K562 (cell line): ENCODE results near the gene ANKRD11. TPM values are rescaled to one million over a fixed set of nuclear protein-coding genes. Genes with fewer than 3 reads are reported as not detected.
A peak's percentile ranks its signal among the peaks of the same experiment; 100 is the strongest.

Experiments
- ATAC-seq: fragments of 200-7000 bp; cut with Tn5 transposase; 3 replicates; pipeline ENCODE4 v1.9.1; 2020; ENCODE audit warnings: moderate library complexity
- BruUV-seq: library from RNA; stranded (reverse); fragments of 400-500 nt; replicated peaks from 2 replicates; lab custom pipeline; 2021; lab: Mats Ljungman, UMichigan
- CTCF ChIA-PET: fragments of 300-600 bp; formaldehyde crosslinking; extraction: SDS; loops from one replicate; lab custom pipeline; 2021; ENCODE audit warnings: low intra/inter-chr PET ratio; lab: Yijun Ruan, JAX
- POLR2A ChIA-PET: fragments of 300-600, 350-650 bp; sonication (Branson Sonifier 250); formaldehyde crosslinking; extraction: SDS; loops from one replicate; lab custom pipeline; 2021; ENCODE audit warnings: antibody characterized with exemption, inconsistent platforms; lab: Yijun Ruan, JAX
- DNase-seq, 4 experiments: peaks; one replicate each; pipeline versions ENCODE4 v3.0.0 to v3.0.0-alpha.2; 2011 to 2018; ENCODE audit warnings: low spot score in 3 of 4, mixed read lengths in 3 of 4; ENCODE audit errors: extremely low read depth in 1 of 4
- FAIRE-seq: peaks from 2 replicates; lab custom pipeline; 2011; peaks lifted over from hg19 to GRCh38; lab: Jason Lieb, UNC
- H2AFZ ChIP-seq: 2 replicates; pipeline ENCODE4 v1.6.0; 2011; ENCODE audit warnings: low read depth, low read length, control low read depth, inconsistent platforms
- H3K27ac ChIP-seq: fragments of 200-600 bp; 3 replicates; pipeline ENCODE4 v1.8.0; 2011; ENCODE audit warnings: low read depth, mild to moderate bottlenecking, control low read depth, inconsistent platforms, low read length, moderate library complexity, mixed read lengths; ENCODE audit errors: extremely low read depth
- H3K27me3 ChIP-seq, 2 experiments: fragments of 300-600 bp in 1 of 2; 2 replicates in 1 of 2; 3 replicates in 1 of 2; pipeline versions ENCODE4 v1.6.0 to v1.8.0; 2011; ENCODE audit warnings: inconsistent platforms in 2 of 2, low read length in 2 of 2, mild to moderate bottlenecking in 1 of 2, mixed read lengths in 1 of 2, moderate library complexity in 1 of 2; ENCODE audit not compliant: control insufficient read depth in 2 of 2, insufficient read depth in 2 of 2
- H3K36me3 ChIP-seq: fragments of 300-600 bp; 3 replicates; pipeline ENCODE4 v1.8.0; 2011; ENCODE audit warnings: mild to moderate bottlenecking, low read length, inconsistent platforms; ENCODE audit not compliant: control insufficient read depth, insufficient read depth
- H3K4me1 ChIP-seq, 2 experiments: fragments of 200-600 bp in 1 of 2; replicated peaks in 1 of 2; 2 replicates in 1 of 2; 3 replicates in 1 of 2; pipeline versions ENCODE4 v1.5.1 to v1.8.0; 2011; ENCODE audit warnings: inconsistent platforms in 2 of 2, low read length in 2 of 2, mild to moderate bottlenecking in 1 of 2, mixed read lengths in 1 of 2, moderate library complexity in 1 of 2; ENCODE audit not compliant: control insufficient read depth in 2 of 2, insufficient read depth in 2 of 2
- H3K4me2 ChIP-seq: 2 replicates; pipeline ENCODE4 v1.6.1; 2011; ENCODE audit warnings: low read length, control low read depth, inconsistent platforms, mixed read lengths; ENCODE audit not compliant: insufficient read depth
- H3K4me3 ChIP-seq: fragments of 200-600 bp; sonication (generic), shearing (Covaris generic); 2 replicates; pipeline ENCODE4 v1.5.1; 2016; ENCODE audit warnings: control low read depth, inconsistent platforms
- H3K79me2 ChIP-seq: fragments of 200-600 bp; 3 replicates; pipeline ENCODE4 v1.8.0; 2011; ENCODE audit warnings: low read length, inconsistent platforms; ENCODE audit not compliant: control insufficient read depth, insufficient read depth
- H3K9ac ChIP-seq, 2 experiments: 2 replicates each; pipeline versions ENCODE4 v1.6.0 to v1.6.1; 2011; ENCODE audit warnings: low read depth in 2 of 2, low read length in 2 of 2, control low read depth in 1 of 2, inconsistent platforms in 1 of 2, mild to moderate bottlenecking in 1 of 2, mixed read lengths in 1 of 2; ENCODE audit not compliant: insufficient read depth in 1 of 2
- H3K9me1 ChIP-seq: one replicate; pipeline ENCODE4 v1.6.0; 2011; ENCODE audit warnings: inconsistent platforms, mild to moderate bottlenecking, low read length, moderate library complexity; ENCODE audit not compliant: control insufficient read depth, insufficient read depth
- H3K9me3 ChIP-seq: replicated peaks from 2 replicates; pipeline ENCODE4 v1.5.1; 2011; ENCODE audit warnings: low read depth, low read length, inconsistent platforms; ENCODE audit not compliant: control insufficient read depth, insufficient read depth
- H4K20me1 ChIP-seq: replicated peaks from 2 replicates; pipeline ENCODE4 v1.6.1; 2011; ENCODE audit warnings: low read length, inconsistent platforms, mixed read lengths; ENCODE audit not compliant: control insufficient read depth, insufficient read depth
- FOXM1 ChIP-seq, 2 experiments: fragments of 450-650 bp in 1 of 2; sonication (generic) in 1 of 2; formaldehyde crosslinking in 1 of 2; IDR thresholded peaks; 2 replicates each; pipeline versions ENCODE4 v1.6.1 to v1.9.0; 2017 to 2022; ENCODE audit warnings: low read depth in 2 of 2, mild to moderate bottlenecking in 2 of 2, missing genetic modification reagents in 1 of 2, moderate library complexity in 1 of 2
- GABPA ChIP-seq: fragments of 200-800 bp; sonication (Bioruptor generic); conservative IDR thresholded peaks from 2 replicates; pipeline ENCODE4 v1.6.1; 2016; ENCODE audit warnings: low read depth, missing genetic modification characterization, missing compliant biosample characterization
- GTF2A2 ChIP-seq: IDR thresholded peaks from 2 replicates; pipeline ENCODE4 v1.6.1; 2016; ENCODE audit warnings: mild to moderate bottlenecking, missing genetic modification characterization, missing compliant biosample characterization
- ILK ChIP-seq: fragments of 450-650 bp; IDR thresholded peaks from 2 replicates; pipeline ENCODE4 v1.6.1; 2016; ENCODE audit warnings: missing genetic modification characterization, low read depth, mild to moderate bottlenecking, missing compliant biosample characterization, moderate library complexity, borderline replicate concordance
- PCBP1 ChIP-seq: fragments of 200-400 bp; formaldehyde crosslinking; IDR thresholded peaks from 2 replicates; pipeline ENCODE4 v1.6.1; 2018; ENCODE audit warnings: mild to moderate bottlenecking, low read depth, low read length; ENCODE audit not compliant: poor library complexity, severe bottlenecking
- POLR2AphosphoS2 ChIP-seq: IDR thresholded peaks from 2 replicates; pipeline ENCODE4 v1.6.1; 2012; ENCODE audit warnings: low read length, improper control_type of control experiment
- POLR2G ChIP-seq: fragments of 200-400 bp; formaldehyde crosslinking; IDR thresholded peaks from 2 replicates; pipeline ENCODE4 v1.6.1; 2017; ENCODE audit warnings: low read depth, mild to moderate bottlenecking, antibody characterized with exemption, low read length, moderate library complexity
- SRSF1 ChIP-seq: fragments of 200-400 bp; formaldehyde crosslinking; IDR thresholded peaks from 2 replicates; pipeline ENCODE4 v1.6.1; 2017; ENCODE audit warnings: mild to moderate bottlenecking, low read depth, low read length, moderate library complexity
- TEAD4 ChIP-seq, 2 experiments: sonication (generic) in 1 of 2; formaldehyde crosslinking in 1 of 2; IDR thresholded peaks; 2 replicates each; pipeline versions ENCODE4 v1.6.1 to v1.8.0; 2012 to 2022; ENCODE audit warnings: borderline replicate concordance in 1 of 2, inconsistent platforms in 1 of 2, low read length in 1 of 2, mild to moderate bottlenecking in 1 of 2, missing genetic modification reagents in 1 of 2
- ZBTB43 ChIP-seq: sonication (generic); formaldehyde crosslinking; IDR thresholded peaks from 2 replicates; pipeline ENCODE4 v1.8.0; 2023; ENCODE audit warnings: mild to moderate bottlenecking, missing genetic modification reagents
- ZNF121 ChIP-seq: sonication (generic); formaldehyde crosslinking; conservative IDR thresholded peaks from 2 replicates; pipeline ENCODE4 v1.8.0; 2022; ENCODE audit warnings: missing genetic modification reagents
- ZNF146 ChIP-seq: IDR thresholded peaks from one replicate; pipeline ENCODE4 v1.6.1; 2018; ENCODE audit warnings: missing compliant biosample characterization; ENCODE audit not compliant: unreplicated experiment
- ZNF184 ChIP-seq: sonication (generic); formaldehyde crosslinking; IDR thresholded peaks from 2 replicates; pipeline ENCODE4 v1.5.0; 2020; ENCODE audit warnings: missing genetic modification reagents
- WGBS: fragments of 100-300 bp; shearing (Covaris generic); methylation state at CpG from one replicate; pipeline ENCODE4 v1.1.6; 2016; ENCODE audit warnings: low coverage, mixed read lengths; ENCODE audit not compliant: insufficient coverage; ENCODE audit errors: missing lambda C conversion rate; 5-methylcytosine and 5-hydroxymethylcytosine counted together
- in situ Hi-C: fragments of 300-500 bp; cut with MboI; formaldehyde crosslinking; loops from 4 replicates; pipeline ENCODE4 v1.15.0; 2018; ENCODE audit warnings: inconsistent platforms, mixed read lengths
- intact Hi-C: fragments of 100-400 bp; cut with micrococcal nuclease; formaldehyde crosslinking; loops from 2 replicates; pipeline ENCODE4 v1.14.2; 2022
- polyA plus RNA-seq, 8 experiments: library from polyadenylated mRNA; depleted of rRNA in 4 of 8; stranded (reverse) in 5 of 8; unstranded in 3 of 8; fragments of >200 nt; fragmentation: Nextera tagmentation in 2 of 8; fragmentation: Illumina TruSeq in 1 of 8; extraction: Ambion mirVana in 2 of 8; extraction: Trizol in 1 of 8; gene quantifications; 2 replicates each; pipeline versions ENCODE4 v1.2.1 to v1.2.3, GENCODE V29; 2011 to 2014; ENCODE audit warnings: inconsistent platforms in 1 of 8, missing spikeins in 1 of 8
- total RNA-seq, 7 experiments: library from RNA; depleted of rRNA in 6 of 7; stranded (reverse); fragments of >200 nt in 6 of 7; fragmentation: Illumina TruSeq in 2 of 7; extraction: Trizol in 2 of 7; gene quantifications; 2 replicates each; pipeline versions ENCODE4 v1.2.1 to v1.2.3, GENCODE V29; 2011 to 2021; ENCODE audit warnings: low replicate concordance in 1 of 7
- TF ChIP-seq, protein P1 (sequence below), 3 experiments: fragments of 200-800 bp in 1 of 3; sonication (Bioruptor generic) in 1 of 3; sonication (generic) in 1 of 3; formaldehyde crosslinking in 1 of 3; IDR thresholded peaks; 2 replicates each; pipeline versions ENCODE4 v1.6.1 to v1.8.0; 2016 to 2022; ENCODE audit warnings: mild to moderate bottlenecking in 2 of 3, missing compliant biosample characterization in 2 of 3, missing genetic modification characterization in 2 of 3, missing genetic modification reagents in 1 of 3
- TF ChIP-seq, protein P2 (sequence below): sonication (generic); formaldehyde crosslinking; IDR thresholded peaks from 2 replicates; pipeline ENCODE4 v1.8.1; 2023; ENCODE audit warnings: mild to moderate bottlenecking, missing genetic modification reagents

The ANKRD11 gene
- total and polyA plus RNA-seq, 9 of the 15 experiments (the other 6 are each of a cell fraction or from before 2014, with no cell fraction given), result 4.7 to 126 (median 31.7) TPM

- intact Hi-C loops, result no loop called here
- peak overlapping the region; percentile 56 for H3K4me3 ChIP-seq
- no peaks in the 10 kb centered on the region for H3K79me2 ChIP-seq
- H3K4me2 ChIP-seq, result peak overlapping the region; percentile 72
- 86% methylated on average over 35 of the region's 69 CpGs for WGBS
- no peak overlapping the region for H3K27ac ChIP-seq
- H3K9ac ChIP-seq, result peak overlapping the region; percentile 35 to 41; a peak in 1 of 4 replicates
- H4K20me1 ChIP-seq, result no peaks in the 10 kb centered on the region
- H3K27me3 ChIP-seq, result no peaks in the 10 kb centered on the region
- POLR2A ChIA-PET, result no interaction called here
- H3K36me3 ChIP-seq, result no peaks in the 10 kb centered on the region
- ATAC-seq (no peak), FAIRE-seq (no peak), DNase-seq (no peak)
- no TSS peak for BruUV-seq
- peaks cover 0 to 24% of the 10 kb centered on the region in 2 experiments; a peak in 3 of 5 replicates for H3K4me1 ChIP-seq
- no peaks in the 10 kb centered on the region for H3K9me1 ChIP-seq
- in situ Hi-C loops, result no loop called here
- peak overlapping the region; percentile 89 for H2AFZ ChIP-seq
- CTCF ChIA-PET, result no interaction called here
- no peaks in the 10 kb centered on the region; the same call in 1 of the 2 replicates for H3K9me3 ChIP-seq
- TF ChIP-seq PCBP1 (peak; percentile 32), POLR2G (peak; percentile 23; the same call in 1 of the 2 replicates), ZNF121 (CRISPR knock-in tag) (no peak), ZBTB43 (CRISPR knock-in tag) (no peak), ZNF146 (CRISPR knock-in tag) (peak; percentile 87), TEAD4 (IDR thresholded peaks at IDR 0.05; ENCODE audit: low read length) (no peak), TEAD4 (CRISPR knock-in tag; IDR thresholded peaks at IDR 0.05; ENCODE audit: borderline replicate concordance) (no peak), GABPA (tag) (no peak), SRSF1 (no peak), GTF2A2 (no peak), ILK (tag) (no peak), FOXM1 (IDR thresholded peaks at IDR 0.05; ENCODE audit: low read depth) (no peak), FOXM1 (CRISPR knock-in tag; IDR thresholded peaks at IDR 0.05; ENCODE audit: low read depth) (no peak), ZNF184 (peak; percentile 64), POLR2AphosphoS2 (no peak)
- TF ChIP-seq, protein P1, sequence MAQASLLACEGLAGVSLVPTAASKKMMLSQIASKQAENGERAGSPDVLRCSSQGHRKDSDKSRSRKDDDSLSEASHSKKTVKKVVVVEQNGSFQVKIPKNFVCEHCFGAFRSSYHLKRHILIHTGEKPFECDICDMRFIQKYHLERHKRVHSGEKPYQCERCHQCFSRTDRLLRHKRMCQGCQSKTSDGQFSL (CRISPR knock-in tag; IDR thresholded peaks at IDR 0.05), result 0 out of 2 replicates have a peak, but pooled peaks have one; percentile 47
- TF ChIP-seq, protein P1 (tag; IDR thresholded peaks at IDR 0.05), result no peak
- TF ChIP-seq, protein P2, sequence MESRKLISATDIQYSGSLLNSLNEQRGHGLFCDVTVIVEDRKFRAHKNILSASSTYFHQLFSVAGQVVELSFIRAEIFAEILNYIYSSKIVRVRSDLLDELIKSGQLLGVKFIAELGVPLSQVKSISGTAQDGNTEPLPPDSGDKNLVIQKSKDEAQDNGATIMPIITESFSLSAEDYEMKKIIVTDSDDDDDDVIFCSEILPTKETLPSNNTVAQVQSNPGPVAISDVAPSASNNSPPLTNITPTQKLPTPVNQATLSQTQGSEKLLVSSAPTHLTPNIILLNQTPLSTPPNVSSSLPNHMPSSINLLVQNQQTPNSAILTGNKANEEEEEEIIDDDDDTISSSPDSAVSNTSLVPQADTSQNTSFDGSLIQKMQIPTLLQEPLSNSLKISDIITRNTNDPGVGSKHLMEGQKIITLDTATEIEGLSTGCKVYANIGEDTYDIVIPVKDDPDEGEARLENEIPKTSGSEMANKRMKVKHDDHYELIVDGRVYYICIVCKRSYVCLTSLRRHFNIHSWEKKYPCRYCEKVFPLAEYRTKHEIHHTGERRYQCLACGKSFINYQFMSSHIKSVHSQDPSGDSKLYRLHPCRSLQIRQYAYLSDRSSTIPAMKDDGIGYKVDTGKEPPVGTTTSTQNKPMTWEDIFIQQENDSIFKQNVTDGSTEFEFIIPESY, result peak; percentile 78
These were observed 242.0 kb downstream of the ANKRD11 start for GRCh38 chr16:89248196-89248982.
